GM21381 (cell line): ENCODE results near the gene ATF1.
"Not testable (repeated sequence)": the region's sequence is repeated elsewhere in the genome, so short reads cannot be mapped to it uniquely, and the experiment has no call there.

Experiments used
- ATAC-seq: cut with Tn5 transposase; IDR thresholded peaks from one replicate; pipeline ENCODE4 v1.9.1; 2021; ENCODE audit warnings: mild to moderate bottlenecking, moderate library complexity; ENCODE audit not compliant: unreplicated experiment

The ATF1 gene

DNA sequence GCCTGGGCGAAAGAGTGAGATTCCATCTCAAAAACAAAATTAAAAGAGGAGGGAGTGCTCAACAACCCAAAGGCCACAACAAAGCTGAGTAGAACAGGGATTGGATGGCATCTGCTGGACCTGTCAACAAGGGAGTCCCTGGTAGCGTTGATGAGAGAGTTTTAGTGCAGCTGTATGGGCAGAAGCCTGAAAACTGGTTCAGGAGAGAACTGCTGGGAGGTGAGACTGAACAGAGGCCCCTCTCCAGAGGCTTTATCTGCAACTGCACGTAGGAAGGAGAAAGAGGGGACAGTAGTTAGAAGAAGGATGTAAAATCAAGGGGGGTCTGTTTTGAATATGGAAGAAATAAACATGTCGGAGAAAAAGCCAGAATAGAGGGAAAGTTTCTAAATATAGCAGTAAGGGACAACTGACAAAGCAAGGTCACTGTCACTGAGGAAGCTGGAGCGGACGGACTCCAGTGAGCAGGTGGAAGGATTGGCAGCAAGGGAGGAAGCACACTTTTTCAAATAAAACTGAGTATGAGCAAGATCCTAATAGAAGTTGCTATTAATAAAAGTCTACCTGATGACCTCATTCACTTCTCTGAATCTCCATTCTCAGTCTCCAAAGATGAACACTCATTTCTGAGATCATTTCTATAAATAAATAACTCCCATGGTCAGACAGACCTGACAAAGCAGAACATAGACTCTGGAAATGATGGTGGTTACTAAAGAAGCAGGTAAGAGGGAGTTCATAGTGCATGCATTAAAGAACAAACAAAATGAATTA, 11.8 kb upstream of the ATF1 start:
- ATAC-seq = no peak

DNA sequence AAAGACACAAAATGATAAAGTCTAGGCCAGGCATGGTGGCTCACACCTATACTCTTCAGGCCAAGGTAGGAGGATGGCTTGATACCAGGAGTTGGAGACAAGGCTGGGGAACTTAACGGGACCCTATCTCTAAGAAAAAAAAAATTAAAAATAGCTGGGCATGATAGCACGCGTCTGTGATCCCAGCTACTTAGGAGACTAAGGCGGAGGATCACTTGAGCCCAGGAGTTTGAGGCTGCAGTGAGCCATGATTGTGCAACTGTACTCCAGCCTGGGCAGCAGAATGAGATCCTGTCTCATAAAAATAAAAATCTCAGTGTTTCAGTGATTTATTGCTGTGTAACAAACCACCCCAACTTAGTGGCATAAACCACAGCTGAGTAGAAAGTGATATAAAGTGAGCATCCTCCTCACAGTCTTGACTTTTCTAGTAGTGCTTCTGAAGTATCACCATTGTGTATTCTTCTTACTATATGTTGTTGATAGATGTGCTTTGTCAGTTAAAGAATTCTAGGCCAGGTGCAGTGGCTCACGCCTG, 10.6 kb upstream of the ATF1 start:
- no peak for ATAC-seq

DNA sequence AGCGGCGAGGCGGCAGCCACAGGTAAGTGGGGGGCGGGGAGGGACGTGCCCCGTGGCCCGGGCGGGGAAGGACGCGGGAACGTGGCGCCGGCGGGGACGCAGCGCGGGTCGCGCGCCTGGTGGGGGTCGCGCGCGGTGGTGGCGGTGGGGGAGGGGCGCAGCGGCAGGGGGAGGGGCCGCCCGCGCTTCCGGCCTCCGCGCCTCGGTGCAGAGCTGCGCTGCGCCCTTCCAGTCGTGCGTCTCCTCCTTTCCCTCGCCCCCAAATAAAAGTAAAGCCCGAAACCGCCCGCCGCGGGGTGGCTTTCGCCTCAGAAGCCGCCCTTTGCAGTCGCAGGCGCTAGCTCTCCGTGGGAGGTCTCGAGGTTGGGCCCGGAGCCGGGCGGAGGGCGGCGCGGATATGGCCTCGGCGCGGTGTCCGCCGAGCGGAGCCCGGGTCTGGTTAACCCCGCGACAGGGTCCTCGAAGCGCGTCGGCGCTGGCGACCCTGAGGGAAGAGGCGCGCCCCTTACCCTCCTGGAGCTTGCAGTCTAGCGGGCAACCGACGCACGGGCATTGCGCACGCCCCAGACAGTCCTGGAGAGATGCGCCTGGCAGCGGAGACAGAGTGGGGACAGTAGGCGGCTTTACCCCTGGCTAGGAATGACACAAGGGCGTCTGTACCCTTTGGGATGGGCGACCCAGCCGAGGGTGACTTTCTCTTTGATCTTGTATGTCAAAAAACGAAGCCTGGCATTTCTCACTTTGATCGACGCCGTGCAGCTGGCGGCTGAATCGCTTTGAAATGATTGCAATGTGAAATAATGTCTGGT, 589 bp downstream of the ATF1 start:
- ATAC-seq = peak; percentile 46

DNA sequence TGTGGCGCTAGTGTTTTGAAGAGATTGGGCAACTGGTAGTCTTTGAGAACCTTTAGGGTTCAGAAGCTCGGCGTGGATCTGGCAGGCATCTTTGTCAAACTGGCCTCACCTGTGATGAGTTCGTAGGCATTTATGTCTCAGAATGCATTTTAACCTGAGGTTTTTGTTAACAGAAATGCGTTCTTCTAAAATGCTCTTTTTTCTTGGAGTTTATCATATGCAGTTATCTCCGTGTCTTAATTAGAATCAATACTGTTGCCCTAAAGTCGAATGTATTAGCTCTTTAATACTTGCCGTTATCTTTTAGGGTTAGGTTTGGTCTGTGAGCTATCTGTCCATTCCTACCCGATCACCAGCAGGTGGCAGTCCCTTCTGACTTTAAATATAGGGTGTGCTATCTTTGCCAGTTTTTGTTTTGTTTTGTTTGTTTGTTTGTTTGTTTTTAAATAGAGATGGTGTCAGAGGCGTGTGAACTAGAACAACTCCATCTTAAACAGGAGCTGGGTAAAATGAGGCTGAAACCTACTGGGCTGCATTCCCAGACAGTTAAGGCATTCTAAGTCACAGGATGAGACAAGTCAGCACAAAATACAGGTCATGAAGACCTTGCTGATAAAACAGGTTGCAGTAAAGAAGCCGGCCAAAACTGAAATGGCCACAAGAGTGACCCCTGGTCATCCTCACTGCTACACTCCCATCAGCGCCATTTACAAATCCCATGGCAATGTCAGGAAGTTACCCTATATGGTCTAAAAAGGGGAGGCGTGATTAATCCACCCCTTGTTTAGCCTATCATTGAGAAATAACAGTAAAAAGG, 1.4 kb downstream of the ATF1 start:
- ATAC-seq = peak; percentile 10

DNA sequence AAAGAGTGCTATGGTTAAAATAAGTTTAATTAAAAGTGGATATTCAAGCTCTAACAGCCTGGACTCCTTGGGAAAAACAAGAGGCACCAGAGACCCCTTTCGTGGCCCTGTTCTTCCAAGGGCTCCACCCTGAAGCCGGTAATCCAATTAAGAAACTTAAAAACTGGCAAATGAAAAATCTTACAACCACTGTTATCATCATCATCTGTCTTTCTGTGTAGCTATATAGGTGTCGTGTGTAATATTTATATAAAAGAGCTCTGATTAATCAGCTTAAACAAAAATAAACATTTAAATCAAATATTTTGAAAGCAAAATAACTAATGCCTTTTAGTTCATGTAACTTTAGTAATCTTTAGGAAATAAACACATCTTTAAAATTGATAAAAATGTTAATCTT, 4.5 kb downstream of the ATF1 start:
- ATAC-seq = no peak

DNA sequence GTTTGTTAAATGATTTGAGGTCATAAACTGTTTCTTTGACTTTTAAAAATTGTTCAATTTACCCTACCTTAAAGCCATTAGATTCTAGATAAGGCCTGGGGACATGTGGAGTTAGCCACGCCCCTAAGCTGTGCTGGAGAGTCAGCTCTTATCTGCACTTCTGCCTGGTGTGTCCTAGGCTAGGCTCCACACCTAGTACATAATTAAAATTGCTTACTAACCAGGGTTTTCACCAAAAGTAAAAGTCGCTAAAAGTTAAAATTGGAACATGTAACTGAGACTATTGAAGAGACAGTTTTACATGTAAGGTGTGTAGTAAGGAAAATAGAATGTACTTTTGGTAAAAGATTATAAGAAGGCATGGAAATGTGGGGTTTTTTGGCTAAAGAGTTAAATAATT, 4.9 kb downstream of the ATF1 start:
- not testable (repeated sequence) for ATAC-seq

DNA sequence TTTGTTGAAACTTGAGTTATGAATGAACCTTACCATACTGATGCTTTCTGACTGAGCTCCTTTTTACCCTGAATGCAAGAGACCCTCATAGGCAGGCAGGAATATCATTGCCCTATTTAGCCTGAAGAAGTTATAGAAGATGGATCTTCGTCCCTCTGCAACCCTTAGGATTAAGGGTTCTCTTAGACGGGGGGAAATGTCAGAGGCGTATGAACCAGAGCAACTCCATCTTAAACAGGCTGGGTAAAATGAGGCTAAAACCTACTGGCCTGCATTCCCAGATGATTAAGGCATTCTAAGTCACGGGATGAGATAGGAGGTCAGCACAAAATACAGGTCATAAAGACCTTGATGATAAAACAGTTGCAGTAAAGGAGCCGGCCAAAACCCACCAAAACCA, 7.5 kb downstream of the ATF1 start:
- no peak for ATAC-seq

DNA sequence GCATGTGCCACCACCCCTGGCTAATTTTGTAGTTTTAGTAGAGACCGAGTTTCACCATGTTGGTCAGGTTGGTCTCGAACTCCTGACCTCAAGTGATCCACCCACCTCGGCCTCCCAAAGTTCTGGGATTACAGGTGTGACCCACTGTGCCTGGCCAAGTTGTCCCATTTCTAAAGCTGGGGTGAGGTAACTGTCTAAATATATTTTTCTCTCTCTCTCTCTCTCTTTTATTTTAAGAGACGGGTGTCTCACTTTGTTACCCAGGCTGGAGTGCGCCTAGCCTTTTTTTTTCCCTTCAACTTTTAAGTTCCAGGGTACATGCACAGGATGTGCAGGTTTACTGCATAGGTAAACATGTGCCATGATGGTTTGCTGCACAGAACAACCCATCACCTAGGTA, 8.6 kb downstream of the ATF1 start:
- no peak for ATAC-seq

DNA sequence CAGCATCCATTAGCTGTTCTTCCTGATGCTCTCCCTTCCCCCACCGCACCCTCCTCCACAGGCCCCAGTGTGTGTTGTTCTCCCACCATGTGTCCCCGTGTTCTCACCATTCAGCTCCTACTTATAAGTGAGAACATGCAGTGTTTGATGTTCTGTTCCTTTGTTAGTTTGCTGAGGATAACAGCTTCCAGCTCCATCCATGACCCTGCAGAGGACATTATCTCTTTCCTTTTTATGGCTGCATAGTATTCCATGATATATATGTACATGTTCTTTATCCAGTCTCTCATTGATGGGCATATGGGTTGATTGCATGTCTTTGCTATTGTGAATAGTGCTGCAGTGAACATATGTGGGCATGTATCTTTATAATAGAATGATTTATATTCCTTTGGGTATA, 9.0 kb downstream of the ATF1 start:
- no peak for ATAC-seq

DNA sequence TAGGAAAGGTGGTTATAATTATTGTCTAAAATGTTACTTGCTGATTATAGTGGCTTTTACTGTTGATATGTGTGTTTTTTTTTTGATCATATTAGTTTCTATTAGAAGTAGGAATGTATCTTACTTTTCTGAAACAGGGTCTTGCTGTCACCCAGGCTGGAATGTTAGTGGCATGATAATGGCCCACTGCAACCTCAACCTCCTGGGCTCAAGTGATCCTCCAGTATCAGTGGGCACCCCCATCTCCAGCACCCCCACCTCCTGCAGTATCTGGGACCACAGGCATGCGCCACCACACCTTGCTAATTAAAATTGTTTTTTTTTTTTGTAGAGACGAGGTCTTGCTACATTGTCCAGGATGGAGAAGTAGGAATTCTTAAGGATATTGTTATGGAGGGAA, 11.3 kb downstream of the ATF1 start:
- ATAC-seq = no peak

DNA sequence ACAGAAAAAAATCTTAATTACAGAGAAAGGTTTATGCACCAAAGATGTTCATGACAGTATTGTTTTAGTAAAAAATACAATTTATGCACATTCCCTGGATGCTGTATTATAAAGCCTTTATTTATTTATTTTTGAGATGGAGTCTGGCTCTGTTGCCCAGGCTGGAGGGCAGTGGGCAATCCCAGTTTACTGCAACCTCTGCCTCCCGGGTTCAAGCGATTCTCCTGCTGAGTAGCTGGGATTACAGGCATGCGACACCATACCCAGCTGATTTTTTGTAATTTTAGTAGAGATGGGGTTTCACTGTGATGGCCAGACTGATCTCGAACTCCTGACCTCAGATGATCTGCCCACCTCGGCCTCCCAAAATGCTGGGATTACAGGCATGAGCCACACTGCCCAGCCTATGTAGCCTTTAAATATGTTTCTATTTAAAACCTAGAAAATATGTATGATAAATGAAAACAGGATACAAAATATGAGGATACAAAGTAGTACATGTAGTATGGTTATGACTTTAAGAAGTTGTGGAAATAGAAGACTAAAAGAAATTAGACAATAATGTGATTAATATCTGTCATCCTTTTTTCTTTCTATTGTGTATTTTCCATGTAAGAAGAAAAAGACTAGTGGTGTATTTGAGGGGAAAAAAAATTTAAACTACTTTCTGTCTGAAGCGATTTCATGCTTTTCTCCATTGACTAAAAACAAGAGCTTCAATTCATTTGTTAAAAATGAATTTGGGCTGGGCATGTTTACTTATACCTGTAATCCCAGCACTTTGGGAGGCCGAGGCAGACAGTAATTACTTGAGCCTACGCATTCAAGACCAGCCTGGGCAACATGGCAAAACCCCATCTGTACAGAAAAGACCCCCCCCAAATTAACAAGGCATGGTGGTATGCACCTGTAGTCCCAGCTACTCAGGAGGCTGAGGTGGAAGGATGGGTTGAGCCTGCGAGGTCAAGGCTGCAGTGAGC, 13.1 kb downstream of the ATF1 start:
- no peak for ATAC-seq

DNA sequence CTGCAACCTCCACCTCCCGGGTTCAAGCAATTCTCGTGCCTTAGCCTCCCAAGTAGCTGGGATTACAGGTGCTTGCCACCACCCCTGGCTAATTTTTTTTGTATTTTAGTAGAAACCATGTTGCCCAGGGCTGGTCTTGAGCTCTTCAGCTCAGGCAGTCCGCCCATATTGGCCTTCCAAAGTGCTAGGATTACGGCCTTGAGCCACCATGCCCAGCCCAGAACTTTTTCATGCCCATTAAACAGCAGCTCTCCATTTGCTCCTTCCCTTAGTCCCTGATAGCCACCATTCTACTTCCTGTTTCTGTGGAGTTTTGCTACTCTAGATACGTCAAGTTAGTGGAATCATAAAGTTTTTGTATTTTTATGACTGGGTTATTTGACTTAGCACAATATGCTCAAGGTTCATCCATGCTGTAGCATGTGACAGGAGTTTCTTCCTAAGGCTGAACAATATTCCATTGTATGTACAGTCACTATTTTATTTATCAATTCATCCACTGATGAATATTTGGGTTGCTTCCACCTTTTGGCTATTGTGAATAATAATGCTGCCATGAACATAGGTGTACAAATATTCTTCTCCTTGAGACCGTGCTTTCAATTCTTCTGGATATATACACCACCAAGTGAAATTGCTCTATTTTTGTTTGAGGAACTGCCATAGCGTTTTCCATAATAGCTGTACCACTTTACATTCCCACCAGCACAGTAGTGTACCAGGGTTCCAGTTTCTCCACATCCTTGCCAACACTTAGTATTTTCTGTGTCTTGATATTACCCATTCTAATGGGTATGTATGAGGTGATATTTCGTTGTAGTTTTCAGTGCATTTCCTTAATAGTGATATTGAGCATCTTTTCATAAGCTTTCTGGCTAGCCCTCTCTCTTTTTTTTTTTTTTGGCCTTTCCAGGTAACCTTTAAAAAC, 15.0 kb downstream of the ATF1 start:
- ATAC-seq = no peak

DNA sequence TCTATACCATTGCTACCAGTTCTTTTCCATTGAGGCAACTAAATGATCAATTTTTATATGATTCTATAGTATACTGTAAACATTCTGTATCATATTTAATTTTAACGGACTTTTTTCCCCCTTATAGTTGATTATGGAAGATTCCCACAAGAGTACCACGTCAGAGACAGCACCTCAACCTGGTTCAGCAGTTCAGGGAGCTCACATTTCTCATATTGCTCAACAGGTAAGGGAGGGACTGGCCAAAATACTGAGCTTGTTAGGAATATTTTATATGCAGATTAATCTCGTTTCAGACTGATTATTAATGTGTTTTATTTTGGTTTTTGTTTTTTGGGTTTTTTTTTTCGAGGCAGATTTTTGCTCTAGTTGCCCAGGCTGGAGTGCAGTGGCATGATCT, 16.1 kb downstream of the ATF1 start:
- no peak for ATAC-seq

DNA sequence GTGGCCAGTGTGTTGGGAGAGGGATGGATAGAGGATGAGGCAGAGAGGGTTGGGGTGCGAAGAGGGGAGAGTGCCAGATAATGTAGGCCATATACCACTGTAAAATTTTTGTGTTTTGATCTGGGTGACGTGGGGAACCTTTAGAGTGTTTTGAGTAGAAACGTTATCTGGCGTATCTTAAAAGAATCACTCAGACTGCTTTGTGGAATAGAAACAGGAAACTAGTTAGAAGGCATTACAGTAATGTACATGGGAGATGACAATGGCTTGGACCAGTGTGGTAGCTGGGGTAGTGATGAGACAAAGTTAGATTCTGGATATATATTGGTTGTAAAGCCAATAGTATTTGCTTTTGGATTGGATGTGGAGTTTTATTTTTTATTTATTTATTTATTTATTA, 20.6 kb downstream of the ATF1 start:
- no peak for ATAC-seq

DNA sequence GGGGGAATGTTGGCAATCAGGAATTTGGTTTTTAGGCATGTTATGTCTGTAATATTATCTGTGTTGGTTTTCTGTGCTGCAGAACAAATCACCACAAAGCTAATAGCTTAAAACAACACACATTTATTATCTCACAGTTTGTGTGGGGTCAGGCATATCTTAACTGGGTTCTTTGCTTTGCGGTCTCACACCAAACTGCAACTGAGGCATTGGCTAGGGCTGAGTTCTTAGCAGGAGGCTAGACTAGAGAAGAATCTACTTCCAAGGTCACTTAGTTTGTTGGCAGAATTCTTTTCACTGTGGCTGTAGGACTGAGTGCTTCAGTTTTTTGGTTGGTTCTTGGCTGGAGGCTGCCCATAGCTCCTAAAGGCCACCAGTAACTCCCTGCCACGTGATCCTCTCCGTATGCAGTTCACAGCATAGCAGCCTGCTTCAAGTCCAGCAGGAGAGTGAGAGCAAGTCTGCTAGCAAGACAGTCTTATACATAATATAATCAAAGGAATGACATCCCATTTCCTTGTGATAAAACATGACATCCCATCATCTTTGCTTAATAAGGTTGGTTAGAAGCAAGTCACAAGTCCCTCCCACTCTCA, 21.6 kb downstream of the ATF1 start:
- no peak for ATAC-seq

DNA sequence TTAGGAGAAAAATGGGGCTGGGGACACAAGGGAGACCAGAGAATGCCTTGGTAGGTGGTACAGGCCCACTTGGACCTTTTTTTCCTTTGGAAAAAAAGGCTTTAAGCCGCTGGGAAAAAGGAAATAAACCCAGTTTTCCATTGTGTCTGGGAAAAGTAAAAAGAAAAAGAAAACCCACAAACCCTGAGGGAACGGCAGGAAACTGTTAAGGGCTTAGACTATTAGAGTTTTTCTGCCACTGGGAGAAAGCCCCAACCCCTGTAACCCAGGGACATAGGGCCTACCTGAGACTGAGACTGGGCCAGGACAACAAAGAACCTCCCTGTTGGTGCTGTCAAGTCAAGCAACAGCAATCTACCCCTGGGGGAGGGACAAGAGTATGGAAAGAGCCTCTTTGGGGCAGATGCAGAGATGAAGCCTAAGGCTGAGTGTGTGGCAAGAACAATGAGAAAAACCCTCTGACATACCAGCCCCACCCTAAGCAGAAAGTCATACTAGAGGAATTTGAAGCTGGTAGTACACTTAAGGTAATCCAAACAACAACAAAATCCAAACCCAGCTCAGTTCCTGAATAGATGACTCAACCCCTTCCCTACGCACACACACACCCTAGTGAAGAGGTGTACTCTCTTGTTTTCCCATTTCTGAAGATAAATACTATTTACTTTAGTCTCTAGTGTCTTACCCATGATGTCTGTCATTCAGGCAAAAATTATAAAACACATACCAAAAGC, 22.8 kb downstream of the ATF1 start:
- no peak for ATAC-seq

DNA sequence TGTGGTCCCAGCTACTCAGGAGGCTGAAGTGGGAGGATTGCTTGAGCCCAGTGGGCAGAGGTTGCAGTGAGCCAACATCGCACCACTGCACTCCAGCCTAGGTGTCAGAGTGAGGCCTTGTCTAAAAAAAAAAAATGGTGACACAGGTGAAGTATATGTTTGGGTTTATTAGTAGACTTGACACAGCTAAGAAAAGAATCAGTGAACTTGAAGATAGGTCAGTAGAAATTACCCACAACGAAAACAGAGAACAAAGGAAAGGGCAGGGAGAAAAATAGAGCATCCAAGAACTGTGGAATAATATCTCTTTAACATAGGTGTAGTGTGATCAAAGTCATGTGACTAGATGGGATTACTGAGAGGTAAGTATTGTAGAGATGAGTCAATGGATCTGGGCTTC, 23.7 kb downstream of the ATF1 start:
- ATAC-seq = no peak

DNA sequence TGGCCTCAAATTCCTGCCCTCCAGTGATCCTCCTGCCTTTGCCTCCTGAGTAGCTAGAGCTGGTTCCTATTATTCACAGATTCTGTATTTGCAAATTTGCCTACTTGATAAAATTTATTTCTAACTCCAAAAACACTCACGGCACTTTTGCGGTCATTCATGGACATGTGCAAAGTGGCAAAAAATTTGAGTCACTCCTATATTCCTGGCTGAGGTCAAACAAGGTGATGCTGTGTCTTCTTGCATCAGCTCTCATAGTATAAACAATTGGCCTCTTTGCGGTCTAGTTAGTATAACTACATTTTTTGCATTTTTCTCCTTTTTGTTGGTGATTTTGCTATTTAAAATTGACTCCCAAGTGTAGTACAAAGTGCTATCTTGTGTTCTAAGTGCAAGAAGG, 24.7 kb downstream of the ATF1 start:
- no peak for ATAC-seq
